Mononuclear cell (primary cell): ENCODE results near the gene SFI1. TPM values are rescaled to one million over a fixed set of nuclear protein-coding genes. Genes with fewer than 3 reads are reported as not detected.

Experiments used
- H3K27me3 ChIP-seq: 2 replicates; pipeline ENCODE4 v1.6.0; 2011; ENCODE audit warnings: low read length, control low read depth; ENCODE audit not compliant: insufficient read depth
- H3K4me1 ChIP-seq: 2 replicates; pipeline ENCODE4 v1.5.1; 2011; ENCODE audit warnings: mild to moderate bottlenecking, low read length, control low read depth; ENCODE audit not compliant: insufficient read depth
- H3K4me3 ChIP-seq: 2 replicates; pipeline ENCODE4 v1.5.1; 2011; ENCODE audit warnings: mild to moderate bottlenecking, low read length, moderate library complexity
- H3K9me3 ChIP-seq: 2 replicates; pipeline ENCODE4 v1.5.1; 2011; ENCODE audit warnings: low read depth, mild to moderate bottlenecking, control low read depth, low read length
- total RNA-seq: library from RNA; depleted of rRNA; stranded (reverse); fragments of >200 nt; gene quantifications from one replicate; pipeline ENCODE4 v1.2.3, GENCODE V29; 2012

SFI1 gene
- total RNA-seq, 1 donor, result 63.2 TPM

DNA sequence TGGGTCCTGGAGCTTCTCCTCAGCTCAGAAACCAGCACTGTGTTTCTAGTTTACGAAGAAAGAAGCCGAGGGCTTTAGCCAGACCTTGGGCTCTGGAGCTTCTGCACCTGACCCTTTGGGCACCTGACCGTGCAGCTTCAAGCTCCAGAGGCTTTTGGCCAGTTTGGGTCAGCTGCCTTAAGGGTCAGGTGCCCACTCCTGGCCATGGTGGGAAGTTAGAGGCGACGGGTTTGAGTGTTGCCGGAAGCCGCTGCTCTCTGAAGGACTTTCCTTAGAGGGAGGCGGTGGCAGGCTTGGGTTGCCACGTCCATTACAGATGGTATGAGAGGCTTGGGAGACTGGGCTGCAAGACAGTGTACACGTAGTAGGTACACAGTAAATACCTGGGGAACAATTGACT, 113.4 kb downstream of the SFI1 start:
- H3K4me3 ChIP-seq, result no peak overlapping the region
- H3K27me3 ChIP-seq, result no peaks in the 10 kb centered on the region
- H3K4me1 ChIP-seq, result no peaks in the 10 kb centered on the region
- no peaks in the 10 kb centered on the region for H3K9me3 ChIP-seq

DNA sequence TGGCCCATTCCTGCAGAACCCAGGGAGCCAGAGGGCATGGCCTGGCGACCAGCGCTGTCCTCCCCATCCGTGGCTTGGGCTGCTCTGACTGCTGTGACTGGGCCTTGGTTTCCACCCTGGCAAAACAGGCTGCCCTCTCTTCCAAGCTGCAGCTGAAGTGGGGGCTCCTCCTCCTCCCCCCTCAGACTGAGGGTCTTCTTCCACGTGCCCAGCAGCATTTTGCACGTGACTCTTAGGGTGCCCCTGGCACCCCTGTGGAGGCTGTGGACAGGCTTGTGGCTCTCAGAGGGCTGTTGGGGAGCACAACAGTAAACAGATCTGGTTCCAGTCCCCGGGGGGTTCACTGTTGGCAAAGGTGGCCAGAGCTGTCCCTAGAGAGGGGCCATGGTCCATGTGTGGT, 114.3 kb downstream of the SFI1 start:
- H3K9me3 ChIP-seq, result no peaks in the 10 kb centered on the region
- H3K4me3 ChIP-seq, result no peak overlapping the region
- no peaks in the 10 kb centered on the region for H3K27me3 ChIP-seq
- H3K4me1 ChIP-seq, result no peaks in the 10 kb centered on the region

DNA sequence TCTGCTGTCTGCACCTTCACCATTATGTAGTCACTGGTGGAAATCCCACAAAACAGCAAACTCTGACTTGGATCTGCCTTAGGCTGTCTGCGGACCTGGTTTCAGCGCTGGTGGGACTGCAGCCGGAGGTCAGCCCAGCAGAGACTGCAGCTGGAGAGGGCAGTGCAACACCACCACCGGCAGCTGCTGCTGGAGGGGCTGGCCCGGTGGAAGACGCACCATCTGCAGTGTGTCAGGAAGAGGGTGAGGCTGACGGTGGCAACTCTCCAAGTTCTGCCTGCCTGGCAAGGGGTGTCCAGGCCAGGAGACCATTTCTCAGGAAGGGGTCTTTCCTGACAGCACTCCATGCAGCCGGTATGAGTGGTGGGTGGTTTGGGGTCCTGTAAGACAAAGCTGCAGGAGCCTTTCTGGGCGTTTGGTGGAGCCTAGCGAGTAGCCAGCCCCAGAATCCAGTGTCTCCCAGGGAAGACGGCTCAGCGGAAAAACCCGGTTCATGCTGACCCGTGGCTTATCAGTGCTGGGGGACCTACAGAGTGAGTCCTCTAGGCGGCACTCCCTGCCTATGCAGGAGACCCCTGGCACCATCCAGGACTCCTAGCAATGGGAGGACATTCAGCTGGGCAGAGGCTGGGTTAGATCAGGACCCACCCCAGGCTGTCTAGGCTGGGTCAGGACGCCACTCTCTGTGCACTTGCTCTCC, 114.9 kb downstream of the SFI1 start:
- Histone ChIP-seq H3K9me3 (no peaks in the 10 kb centered on the region), H3K4me1 (peaks cover 5% of the 10 kb centered on the region), H3K27me3 (no peaks in the 10 kb centered on the region), H3K4me3 (no peak overlapping the region)

DNA sequence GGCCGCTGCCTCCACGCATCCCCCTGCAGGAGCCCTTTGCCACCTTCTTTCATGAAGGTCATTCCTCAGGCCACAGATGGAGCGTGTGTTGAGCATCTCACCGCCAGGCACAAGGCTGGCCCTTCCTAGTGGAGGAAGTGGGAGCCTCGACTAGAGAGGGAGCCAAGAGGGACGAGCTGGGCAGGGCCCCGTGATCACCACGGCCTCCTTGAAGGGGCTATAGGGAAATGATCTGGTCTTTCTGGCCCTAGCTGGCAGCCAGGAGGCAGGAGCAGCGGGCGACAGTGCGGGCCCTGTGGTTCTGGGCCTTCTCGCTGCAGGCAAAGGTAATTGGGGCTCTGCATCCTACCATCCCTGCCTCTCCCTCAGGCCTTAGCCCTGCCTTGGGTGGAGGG, 116.6 kb downstream of the SFI1 start:
- Histone ChIP-seq H3K4me1 (peaks cover 15% of the 10 kb centered on the region), H3K4me3 (no peak overlapping the region), H3K9me3 (no peaks in the 10 kb centered on the region), H3K27me3 (no peaks in the 10 kb centered on the region)

DNA sequence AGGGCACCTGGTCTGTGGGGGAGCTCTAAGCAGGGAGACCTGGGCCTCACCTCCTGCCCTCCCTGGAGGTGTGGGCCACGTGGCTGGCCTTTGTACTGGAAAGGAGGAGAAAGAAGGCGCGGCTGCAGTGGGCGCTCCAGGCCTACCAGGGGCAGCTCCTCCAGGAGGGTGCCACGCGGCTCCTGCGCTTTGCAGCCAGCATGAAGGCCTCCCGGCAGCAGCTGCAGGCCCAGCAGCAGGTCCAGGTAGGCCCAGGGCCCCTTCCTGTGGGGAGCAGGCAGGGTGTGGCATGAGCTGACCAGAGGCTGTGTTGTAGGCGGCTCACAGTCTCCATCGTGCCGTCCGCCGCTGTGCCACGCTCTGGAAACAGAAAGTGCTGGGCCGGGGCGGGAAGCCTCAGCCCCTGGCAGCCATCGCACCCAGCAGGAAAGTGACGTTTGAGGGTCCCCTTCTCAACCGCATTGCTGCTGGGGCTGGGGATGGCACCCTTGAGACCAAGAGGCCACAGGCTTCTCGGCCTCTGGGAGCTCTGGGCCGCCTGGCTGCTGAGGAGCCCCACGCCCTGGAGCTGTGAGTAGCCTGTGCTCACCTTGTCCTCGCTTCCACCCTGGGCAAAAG, 117.1 kb downstream of the SFI1 start:
- Histone ChIP-seq H3K27me3 (no peaks in the 10 kb centered on the region), H3K9me3 (no peaks in the 10 kb centered on the region), H3K4me1 (peaks cover 15% of the 10 kb centered on the region), H3K4me3 (no peak overlapping the region)

DNA sequence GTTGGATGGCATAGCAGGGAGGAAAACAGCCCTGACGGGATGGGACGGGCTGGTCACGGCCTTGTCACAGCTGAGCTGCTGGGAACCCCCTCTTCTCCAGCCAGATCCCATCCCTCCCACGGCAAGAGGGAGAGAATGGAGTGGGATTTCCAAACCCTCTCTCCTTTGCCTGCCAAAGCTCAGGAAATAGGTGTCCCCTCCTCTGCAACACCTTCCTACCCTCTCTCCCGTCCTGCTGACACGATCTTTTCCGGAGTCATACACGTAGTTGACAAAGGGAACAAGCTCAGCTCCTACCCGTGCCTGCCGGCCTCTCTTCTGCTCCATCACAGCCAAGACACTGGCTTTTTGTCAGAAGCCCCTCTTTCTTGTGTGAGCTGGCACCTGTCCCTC, 117.6 kb downstream of the SFI1 start:
- no peak overlapping the region for H3K4me3 ChIP-seq
- no peaks in the 10 kb centered on the region for H3K9me3 ChIP-seq
- no peaks in the 10 kb centered on the region for H3K27me3 ChIP-seq
- H3K4me1 ChIP-seq, result peaks cover 15% of the 10 kb centered on the region

DNA sequence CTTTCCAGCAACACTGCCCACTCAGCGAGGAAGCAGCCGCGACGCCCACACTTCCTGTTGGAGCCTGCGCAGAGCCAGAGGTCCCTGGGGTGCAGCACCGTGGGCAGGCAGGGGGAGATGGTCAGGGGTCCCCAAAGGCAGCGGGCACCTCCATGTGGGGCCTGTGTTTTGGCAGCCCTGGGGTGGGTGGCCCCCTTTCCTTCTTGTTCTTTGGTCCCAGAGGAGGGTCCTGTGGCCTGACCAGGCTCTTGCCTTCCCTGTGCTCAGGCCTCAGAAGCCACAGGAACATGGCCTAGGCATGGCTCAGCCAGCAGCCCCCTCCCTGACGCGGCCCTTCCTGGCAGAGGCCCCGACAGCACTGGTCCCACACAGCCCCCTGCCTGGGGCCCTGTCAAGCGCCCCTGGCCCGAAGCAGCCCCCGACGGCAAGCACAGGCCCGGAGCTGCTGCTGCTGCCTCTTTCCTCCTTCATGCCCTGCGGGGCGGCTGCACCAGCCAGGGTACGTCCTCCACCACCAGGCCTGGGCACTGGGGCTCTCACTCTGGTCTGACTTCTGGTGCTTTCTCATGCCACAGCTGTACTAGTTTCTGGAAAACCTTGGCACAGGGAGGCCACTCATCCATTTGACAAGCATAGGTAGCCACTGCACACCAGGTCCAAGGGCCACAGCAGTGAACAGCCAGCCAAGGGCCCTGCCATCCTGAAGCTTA, 118.6 kb downstream of the SFI1 start:
- Histone ChIP-seq H3K4me1 (peaks cover 15% of the 10 kb centered on the region), H3K9me3 (no peaks in the 10 kb centered on the region), H3K4me3 (no peak overlapping the region), H3K27me3 (no peaks in the 10 kb centered on the region)

DNA sequence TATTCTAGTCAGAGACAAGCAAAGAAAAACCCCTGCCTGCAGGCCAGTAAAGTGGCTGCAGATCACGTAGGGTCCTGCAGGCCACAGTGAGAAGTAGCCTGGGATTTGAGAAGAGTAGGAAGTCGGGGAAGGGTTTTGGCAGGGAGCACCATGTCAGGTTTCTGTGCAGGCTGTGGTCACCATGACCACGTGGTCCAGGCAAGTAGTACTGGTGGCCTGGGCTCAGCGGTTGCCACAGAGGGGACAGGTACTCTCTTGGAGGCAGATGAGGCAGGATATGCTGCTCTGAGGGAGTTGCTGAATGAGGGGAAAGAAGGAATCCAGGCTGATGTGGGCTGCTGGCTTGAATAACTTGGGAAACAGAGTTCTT, 119.1 kb downstream of the SFI1 start:
- Histone ChIP-seq H3K4me1 (peaks cover 15% of the 10 kb centered on the region), H3K4me3 (no peak overlapping the region), H3K27me3 (no peaks in the 10 kb centered on the region), H3K9me3 (no peaks in the 10 kb centered on the region)

DNA sequence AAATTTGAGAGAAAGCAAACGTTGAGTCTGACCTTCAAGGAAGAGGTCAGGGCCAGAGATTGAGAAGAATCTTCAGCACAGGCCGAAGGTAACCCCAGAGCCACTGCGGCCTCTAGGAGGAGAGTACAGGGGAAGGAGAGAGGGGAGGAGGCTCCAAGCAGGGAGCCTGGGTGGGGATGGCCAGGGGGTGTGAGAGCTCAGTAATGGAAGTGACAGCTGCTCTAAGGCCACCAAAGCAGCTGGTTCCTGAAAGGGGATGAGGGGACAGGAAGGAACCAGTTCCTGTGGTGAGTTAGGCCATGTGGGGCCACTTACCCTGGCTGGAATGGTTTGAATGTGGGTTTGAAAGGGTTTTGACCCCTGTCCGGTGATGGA, 119.6 kb downstream of the SFI1 start:
- Histone ChIP-seq H3K4me1 (peaks cover 15% of the 10 kb centered on the region), H3K9me3 (no peaks in the 10 kb centered on the region)

DNA sequence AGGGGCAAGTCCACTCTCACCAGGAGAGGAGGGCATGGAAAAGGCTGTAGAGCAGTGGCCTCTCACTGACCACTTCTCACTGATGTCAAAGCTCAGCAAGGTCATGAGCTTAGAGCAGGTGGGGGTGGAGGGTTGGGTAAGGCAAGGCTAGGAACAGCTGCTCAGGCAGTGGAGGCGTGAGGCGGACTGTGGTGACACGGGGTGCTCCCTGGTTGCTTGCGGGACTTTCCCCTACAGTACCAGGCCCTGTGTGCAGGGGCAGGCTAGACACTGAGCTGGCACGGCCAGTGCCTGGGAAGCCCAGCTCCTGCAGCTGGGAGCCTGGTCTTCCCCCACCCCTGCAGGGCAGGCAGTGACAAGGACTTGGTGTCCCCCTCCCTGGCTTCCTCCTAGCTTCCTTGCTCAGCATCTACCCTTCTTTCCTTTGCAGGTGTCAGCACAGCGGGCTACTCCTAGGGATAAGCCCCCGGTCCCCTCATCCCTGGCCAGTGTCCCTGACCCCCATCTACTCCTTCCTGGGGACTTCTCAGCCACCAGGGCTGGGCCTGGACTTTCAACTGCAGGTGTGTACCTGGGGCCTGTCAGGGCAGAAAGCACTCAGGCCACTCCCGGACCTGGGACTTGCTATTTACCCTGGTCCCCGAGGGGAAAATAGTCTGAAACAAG, 120.1 kb downstream of the SFI1 start:
- no peak overlapping the region for H3K4me3 ChIP-seq
- H3K9me3 ChIP-seq, result no peaks in the 10 kb centered on the region
- H3K27me3 ChIP-seq, result no peaks in the 10 kb centered on the region
- H3K4me1 ChIP-seq, result peaks cover 15% of the 10 kb centered on the region

More for the DNA sequence above, 119.6 kb downstream of the SFI1 start:
- Histone ChIP-seq H3K27me3 (no peaks in the 10 kb centered on the region), H3K4me3 (no peak overlapping the region)

DNA sequence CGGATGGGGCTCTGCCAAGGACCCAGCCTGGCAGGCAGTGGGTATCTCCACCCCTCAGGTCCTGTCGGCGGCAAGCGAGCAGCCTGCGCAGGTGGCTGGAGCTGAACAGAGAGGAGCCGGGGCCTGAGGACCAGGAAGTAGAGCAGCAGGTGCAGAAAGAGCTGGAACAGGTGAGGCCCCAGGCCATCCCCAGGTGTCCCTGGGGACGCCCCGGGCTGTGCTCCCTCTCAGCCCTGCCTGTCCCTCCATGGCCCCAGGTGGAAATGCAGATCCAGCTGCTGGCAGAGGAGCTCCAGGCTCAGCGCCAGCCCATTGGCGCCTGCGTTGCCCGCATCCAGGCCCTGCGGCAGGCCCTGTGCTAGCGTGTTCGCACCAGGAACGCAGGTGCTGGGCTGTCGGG, 121.7 kb downstream of the SFI1 start:
- Histone ChIP-seq H3K9me3 (no peaks in the 10 kb centered on the region), H3K4me1 (peaks cover 15% of the 10 kb centered on the region), H3K4me3 (no peak overlapping the region), H3K27me3 (no peaks in the 10 kb centered on the region)

DNA sequence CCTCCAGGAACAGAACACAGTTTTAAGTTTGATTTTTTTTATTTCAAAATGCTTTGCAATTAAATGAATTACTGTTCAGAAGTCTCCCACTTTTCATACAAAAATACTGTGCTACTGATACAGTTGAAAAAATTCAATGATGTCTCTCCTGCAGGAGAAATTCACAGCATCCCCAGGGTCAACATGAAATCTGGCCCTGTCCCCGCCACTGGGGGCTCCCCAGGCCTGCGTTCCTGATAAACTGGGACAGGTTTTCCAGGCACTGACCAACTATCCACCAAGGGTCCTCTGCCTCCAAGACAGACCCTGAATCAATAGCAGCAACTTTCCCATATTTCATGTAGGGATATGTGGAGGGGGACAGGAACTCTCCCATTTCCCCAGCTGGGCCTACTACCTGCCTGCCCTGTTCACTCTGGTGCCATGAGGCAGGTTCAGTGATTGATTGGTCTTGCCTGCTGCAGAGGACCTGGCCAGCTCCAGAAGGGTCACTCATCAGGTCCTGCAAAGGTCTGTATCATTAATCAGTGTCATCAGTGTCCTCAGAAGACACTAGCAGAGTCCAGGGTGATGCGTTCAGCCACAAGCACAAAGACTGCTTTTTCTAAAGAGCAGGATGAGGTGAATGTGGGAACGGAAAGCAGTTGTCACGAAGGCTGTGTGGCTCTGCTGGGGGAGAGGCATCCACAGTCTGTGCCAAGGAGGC, 122.3 kb downstream of the SFI1 start:
- Histone ChIP-seq H3K4me3 (no peak overlapping the region), H3K4me1 (peaks cover 15% of the 10 kb centered on the region), H3K9me3 (no peaks in the 10 kb centered on the region), H3K27me3 (no peaks in the 10 kb centered on the region)

DNA sequence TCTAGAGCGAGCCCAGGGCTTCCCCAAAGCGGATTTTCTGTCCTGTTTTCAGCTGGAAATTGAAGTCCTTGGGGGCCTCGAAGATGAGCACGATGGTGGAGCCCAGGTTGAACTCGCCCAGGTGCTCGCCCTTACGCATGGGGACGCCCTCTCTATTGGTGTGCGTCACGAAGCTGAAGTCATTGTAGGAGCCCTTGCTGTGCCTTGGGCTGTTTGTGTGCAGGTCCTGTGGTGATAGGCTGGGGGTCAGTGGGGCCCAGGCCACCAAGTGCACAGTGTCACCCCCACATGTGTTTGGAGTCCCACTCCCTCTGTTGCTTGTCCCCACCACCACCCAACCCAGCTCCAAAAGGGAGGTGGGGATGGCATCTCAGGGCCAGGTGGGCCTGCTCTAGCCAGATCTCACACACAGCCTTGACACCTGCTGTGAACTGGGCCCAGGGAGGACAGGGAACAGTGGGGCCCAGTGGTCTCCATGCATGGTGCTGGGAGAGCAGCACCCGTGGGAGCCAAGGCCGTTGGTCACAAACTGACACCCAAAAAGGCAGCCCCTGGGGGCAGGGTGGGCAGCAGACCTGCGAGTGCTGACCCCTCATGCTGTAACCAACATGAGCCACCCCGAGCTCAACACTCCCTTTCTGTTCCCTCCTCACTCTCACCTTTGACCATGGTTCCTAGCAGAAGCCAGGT, 123.4 kb downstream of the SFI1 start:
- H3K4me1 ChIP-seq, result peaks cover 15% of the 10 kb centered on the region
- no peak overlapping the region for H3K4me3 ChIP-seq
- H3K9me3 ChIP-seq, result no peaks in the 10 kb centered on the region
- H3K27me3 ChIP-seq, result no peaks in the 10 kb centered on the region

DNA sequence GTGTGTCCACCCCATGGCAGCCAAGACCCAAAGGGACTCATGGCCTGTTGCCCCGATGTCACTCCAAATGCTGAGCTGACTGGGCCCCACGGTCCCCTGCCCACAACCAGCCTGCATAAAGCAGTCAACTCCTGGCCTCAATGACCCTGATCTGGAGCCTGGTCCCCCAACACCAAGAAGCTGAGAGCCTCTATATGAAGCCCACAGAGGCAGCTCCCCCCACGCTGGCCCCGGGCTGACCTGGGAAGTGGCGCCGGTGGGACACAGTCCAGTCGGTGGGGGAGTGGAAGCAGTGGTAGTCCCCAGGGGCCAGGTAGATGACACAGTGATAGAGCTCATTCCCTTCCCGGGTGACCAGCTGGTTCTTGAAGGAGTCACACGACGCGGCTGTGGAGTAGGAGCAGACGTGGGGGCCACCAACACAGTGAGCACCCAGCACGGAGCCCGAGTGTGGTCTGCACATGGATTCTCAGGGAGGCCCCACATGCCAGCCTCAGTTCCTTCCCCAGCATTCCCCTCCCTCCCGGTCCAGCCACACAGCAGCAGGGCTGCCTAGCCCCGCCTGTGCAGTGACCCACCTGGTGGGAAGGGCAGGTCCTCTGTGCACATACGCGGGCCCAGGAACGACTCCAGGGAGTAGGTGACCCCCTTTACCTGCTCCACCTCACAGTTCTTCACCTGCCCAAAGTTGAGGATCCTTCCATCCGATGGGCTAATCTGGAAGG, 124.6 kb downstream of the SFI1 start:
- no peaks in the 10 kb centered on the region for H3K9me3 ChIP-seq
- H3K27me3 ChIP-seq, result no peaks in the 10 kb centered on the region
- peaks cover 12% of the 10 kb centered on the region for H3K4me1 ChIP-seq
- no peak overlapping the region for H3K4me3 ChIP-seq
